BLaER1 (cell line): ENCODE data around the gene ALB.
"Not testable (repeated sequence)": the region's sequence is repeated elsewhere in the genome, so short reads cannot be mapped to it uniquely, and the experiment has no call there.

Source experiments
- H3K27ac ChIP-seq: shearing (Covaris generic); formaldehyde crosslinking; 2 replicates; pipeline ENCODE4 v1.8.1; 2022
- H3K27me3 ChIP-seq: shearing (Covaris generic); formaldehyde crosslinking; 2 replicates; pipeline ENCODE4 v1.8.1; 2022
- H3K36me3 ChIP-seq: shearing (Covaris generic); formaldehyde crosslinking; 2 replicates; pipeline ENCODE4 v1.8.1; 2022
- H3K4me1 ChIP-seq: shearing (Covaris generic); formaldehyde crosslinking; 2 replicates; pipeline ENCODE4 v1.8.1; 2022
- H3K4me2 ChIP-seq: shearing (Covaris generic); formaldehyde crosslinking; 2 replicates; pipeline ENCODE4 v1.8.1; 2022
- H3K4me3 ChIP-seq: shearing (Covaris generic); formaldehyde crosslinking; 2 replicates; pipeline ENCODE4 v1.8.1; 2022
- H3K9ac ChIP-seq: shearing (Covaris generic); formaldehyde crosslinking; 2 replicates; pipeline ENCODE4 v1.8.1; 2022
- H3K9me3 ChIP-seq: shearing (Covaris generic); formaldehyde crosslinking; 2 replicates; pipeline ENCODE4 v1.8.1; 2022
- H4K20me1 ChIP-seq: shearing (Covaris generic); formaldehyde crosslinking; 2 replicates; pipeline ENCODE4 v1.8.1; 2022
- Cebpa-rat ChIP-seq: shearing (Covaris generic); IDR thresholded peaks from 2 replicates; pipeline ENCODE4 v1.8.1; 2022

ALB gene

DNA sequence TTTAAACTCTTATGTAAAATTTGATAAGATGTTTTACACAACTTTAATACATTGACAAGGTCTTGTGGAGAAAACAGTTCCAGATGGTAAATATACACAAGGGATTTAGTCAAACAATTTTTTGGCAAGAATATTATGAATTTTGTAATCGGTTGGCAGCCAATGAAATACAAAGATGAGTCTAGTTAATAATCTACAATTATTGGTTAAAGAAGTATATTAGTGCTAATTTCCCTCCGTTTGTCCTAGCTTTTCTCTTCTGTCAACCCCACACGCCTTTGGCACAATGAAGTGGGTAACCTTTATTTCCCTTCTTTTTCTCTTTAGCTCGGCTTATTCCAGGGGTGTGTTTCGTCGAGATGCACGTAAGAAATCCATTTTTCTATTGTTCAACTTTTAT lies at the start of gene ALB:
ALB (plus strand) TSS at position 246 of the 400 bp plus-strand sequence; CDS start at position 287, 41 bp downstream.
- no peak within 1 kb of the TSS for H3K4me3 ChIP-seq
- H3K4me2 ChIP-seq: no peak within 1 kb of the TSS
- no peaks in the 10 kb centered on the region for H3K27me3 ChIP-seq
- H3K27ac ChIP-seq: no peak within 1 kb of the TSS
- no peaks in the 10 kb centered on the region for H3K4me1 ChIP-seq
- TF ChIP-seq Cebpa-rat: no peak
- H4K20me1 ChIP-seq: no peaks in the 10 kb centered on the region
- no peaks in the 10 kb centered on the region for H3K9me3 ChIP-seq
- H3K9ac ChIP-seq: no peak within 1 kb of the TSS
- H3K36me3 ChIP-seq: no peaks in the 10 kb centered on the region

DNA sequence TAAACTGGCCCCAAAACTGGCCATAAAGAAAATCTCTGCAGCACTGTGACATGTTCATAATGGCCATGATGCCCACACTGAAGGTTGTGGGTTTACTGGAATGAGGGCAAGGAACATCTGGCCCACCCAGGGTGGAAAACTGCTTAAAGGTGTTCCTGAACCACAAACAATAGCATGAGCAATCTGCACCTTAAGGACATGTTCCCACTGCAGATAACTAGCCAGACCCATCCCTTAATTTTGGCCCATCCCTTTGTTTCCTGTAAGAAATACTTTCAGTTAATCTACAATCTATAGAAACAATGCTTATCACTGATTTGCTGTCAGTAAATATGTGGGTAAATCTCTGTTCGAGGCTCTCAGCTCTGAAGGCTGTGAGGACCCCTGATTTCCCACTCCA lies 46.9 kb upstream of the ALB start:
- H3K27me3 ChIP-seq, H3K27ac ChIP-seq, H3K9ac ChIP-seq, H3K4me3 ChIP-seq, H3K36me3 ChIP-seq, H4K20me1 ChIP-seq, H3K4me2 ChIP-seq, H3K4me1 ChIP-seq: not testable (repeated sequence)
- H3K9me3 ChIP-seq: peaks cover 12% of the 10 kb centered on the region

DNA sequence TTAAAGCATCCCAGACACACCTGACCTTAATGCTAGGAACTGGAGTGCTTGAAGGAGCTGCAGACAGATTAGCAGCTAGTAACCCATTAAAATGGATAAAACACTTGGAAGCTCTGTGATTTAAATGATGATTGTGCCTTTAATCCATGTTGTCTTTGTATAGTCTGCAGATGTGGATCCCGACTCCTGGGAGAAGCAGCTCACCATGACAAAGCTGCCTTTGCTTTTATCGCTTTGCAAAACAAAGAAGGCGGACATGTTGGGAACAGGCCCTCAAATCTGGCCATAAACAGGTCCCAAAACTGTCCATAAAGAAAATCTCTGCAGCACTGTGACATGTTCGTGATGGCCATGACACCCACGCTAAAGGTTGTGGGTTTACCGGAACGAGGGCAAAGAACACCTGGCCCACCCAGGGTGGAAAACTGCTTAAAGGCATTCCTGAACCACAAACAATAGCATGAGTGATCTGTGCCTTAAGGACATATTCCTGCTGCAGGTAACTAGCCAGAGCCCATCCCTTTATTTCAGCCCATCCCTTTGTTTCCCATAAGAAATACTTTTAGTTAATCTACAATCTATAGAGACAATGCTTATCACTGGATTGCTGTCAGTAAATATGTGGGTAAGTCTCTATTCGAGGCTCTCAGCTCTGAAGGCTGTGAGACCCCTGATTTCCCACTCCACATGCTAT lies 34.4 kb upstream of the ALB start:
- not testable (repeated sequence) for H3K36me3 ChIP-seq, H3K4me2 ChIP-seq

DNA sequence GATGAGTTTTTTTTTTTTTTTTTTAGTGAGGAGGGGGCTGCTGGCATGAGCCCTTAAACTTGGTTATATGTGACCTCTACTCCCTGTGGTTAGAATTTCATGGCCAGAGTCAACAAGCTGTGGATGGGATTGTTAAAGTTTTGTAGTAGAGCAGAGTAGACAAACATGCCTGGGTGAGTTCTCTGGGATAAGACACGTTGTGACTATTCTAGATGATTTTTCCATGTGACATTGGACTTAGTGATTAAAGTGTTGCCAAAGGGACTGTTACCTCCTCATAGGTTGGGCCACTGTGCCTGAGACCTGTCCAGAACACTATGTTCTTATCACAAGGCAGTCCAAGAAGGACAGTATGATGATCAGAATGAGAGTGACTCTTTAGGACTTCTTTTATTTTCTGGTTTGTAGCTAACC lies 28.8 kb upstream of the ALB start:
- Histone ChIP-seq H3K36me3 (no peaks in the 10 kb centered on the region), H4K20me1 (no peaks in the 10 kb centered on the region), H3K27me3 (no peaks in the 10 kb centered on the region), H3K4me2 (no peak overlapping the region), H3K27ac (no peak overlapping the region), H3K9me3 (no peaks in the 10 kb centered on the region), H3K9ac (no peak overlapping the region), H3K4me3 (no peak overlapping the region), H3K4me1 (no peaks in the 10 kb centered on the region)
- TF ChIP-seq Cebpa-rat: no peak

More for the DNA sequence above, 34.4 kb upstream of the ALB start:
- H3K27me3 ChIP-seq, H3K4me1 ChIP-seq, H4K20me1 ChIP-seq, H3K27ac ChIP-seq, H3K9me3 ChIP-seq, H3K4me3 ChIP-seq, H3K9ac ChIP-seq: not testable (repeated sequence)

DNA sequence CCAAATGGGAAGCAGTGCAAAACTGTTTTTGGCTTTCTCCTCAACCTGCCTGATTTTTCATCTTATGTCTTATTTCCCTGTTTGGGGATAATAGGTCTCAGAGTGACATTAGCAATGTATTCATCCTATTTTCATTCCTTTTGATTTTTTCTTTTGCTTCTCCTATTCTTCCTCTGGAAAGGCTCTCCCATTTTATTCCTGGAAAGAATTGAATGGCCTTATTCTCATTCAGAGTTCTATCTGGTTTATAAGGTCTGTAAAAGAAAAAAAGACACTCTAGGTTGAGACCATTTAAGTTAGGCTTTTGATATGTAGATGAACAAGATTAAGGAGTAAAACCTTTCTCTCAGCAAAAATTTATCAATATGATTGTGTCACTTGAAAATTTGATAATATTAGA lies 27.8 kb upstream of the ALB start:
- Histone ChIP-seq H3K4me3 (no peak overlapping the region), H3K9ac (no peak overlapping the region), H3K9me3 (no peaks in the 10 kb centered on the region), H3K27me3 (no peaks in the 10 kb centered on the region), H3K27ac (no peak overlapping the region), H3K36me3 (no peaks in the 10 kb centered on the region), H3K4me2 (no peak overlapping the region), H3K4me1 (no peaks in the 10 kb centered on the region), H4K20me1 (no peaks in the 10 kb centered on the region)
- TF ChIP-seq Cebpa-rat: no peak

DNA sequence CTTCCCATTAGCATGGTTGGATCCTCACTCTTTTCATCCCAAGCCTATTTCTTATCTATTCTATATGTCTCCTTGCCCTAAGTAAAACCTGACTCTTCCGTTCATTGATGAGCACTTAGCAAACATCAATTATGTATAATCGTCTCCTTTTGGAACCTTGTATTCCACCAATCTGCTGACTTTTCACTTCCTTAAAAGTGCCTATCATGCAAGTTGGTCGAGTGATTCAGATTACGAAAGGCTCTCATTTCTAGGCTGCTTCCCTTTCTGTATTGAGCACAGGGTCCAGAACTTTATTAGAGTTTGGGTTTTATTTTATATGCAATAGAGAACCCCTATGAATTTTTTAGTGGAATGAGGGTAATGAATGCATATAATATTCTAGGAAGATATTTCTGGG lies 27.1 kb upstream of the ALB start:
- Histone ChIP-seq H3K27ac (no peak overlapping the region), H3K27me3 (no peaks in the 10 kb centered on the region), H3K4me3 (no peak overlapping the region), H3K9ac (no peak overlapping the region), H4K20me1 (no peaks in the 10 kb centered on the region), H3K36me3 (no peaks in the 10 kb centered on the region), H3K4me2 (no peak overlapping the region), H3K9me3 (no peaks in the 10 kb centered on the region), H3K4me1 (no peaks in the 10 kb centered on the region)
- no peak for TF ChIP-seq Cebpa-rat

DNA sequence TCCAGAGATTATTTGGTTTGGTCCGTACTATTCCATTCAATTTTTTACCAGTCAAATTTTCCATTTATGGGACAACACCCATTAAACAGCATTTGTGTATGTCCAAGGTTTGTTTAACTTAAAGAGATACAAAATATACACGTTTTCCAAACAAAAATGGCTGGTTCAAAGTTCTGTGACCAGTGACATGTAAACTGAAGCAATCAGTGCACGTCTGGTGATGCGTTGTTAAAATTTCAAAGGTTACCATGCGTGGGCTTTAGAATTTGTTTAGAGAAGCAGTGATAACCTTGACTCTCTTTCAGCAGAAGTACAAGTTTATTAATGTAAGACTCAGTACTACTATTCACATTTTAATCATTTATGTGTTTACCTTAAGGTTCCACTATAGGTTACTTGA lies 25.2 kb upstream of the ALB start:
- Histone ChIP-seq H3K9me3 (no peaks in the 10 kb centered on the region), H3K27me3 (no peaks in the 10 kb centered on the region), H3K27ac (no peak overlapping the region), H3K4me2 (no peak overlapping the region), H3K4me1 (no peaks in the 10 kb centered on the region), H4K20me1 (no peaks in the 10 kb centered on the region), H3K36me3 (no peaks in the 10 kb centered on the region), H3K4me3 (no peak overlapping the region), H3K9ac (no peak overlapping the region)
- no peak for TF ChIP-seq Cebpa-rat

DNA sequence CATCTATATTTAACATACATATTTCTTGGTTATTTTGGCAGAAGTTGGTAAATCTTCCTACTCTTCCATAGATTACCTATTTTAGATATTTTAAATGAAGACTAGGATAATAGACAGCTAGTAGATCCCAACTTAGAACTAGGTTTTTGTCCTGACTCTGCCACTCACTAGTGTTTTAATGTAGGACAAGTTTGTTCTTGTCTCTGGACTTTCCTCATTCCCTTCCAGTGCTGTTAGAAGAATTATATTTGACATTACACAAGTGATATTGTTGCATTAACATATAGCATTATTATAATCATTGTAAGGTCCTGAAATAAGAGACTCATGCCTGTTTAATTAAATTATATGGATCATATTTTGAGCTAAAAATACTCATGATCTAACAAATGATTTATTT lies 24.1 kb upstream of the ALB start:
- H3K4me1 ChIP-seq: no peaks in the 10 kb centered on the region
- H4K20me1 ChIP-seq: no peaks in the 10 kb centered on the region
- no peaks in the 10 kb centered on the region for H3K9me3 ChIP-seq
- H3K27me3 ChIP-seq: no peaks in the 10 kb centered on the region
- no peak overlapping the region for H3K9ac ChIP-seq
- H3K27ac ChIP-seq: no peak overlapping the region
- H3K36me3 ChIP-seq: no peaks in the 10 kb centered on the region
- no peak overlapping the region for H3K4me3 ChIP-seq
- H3K4me2 ChIP-seq: no peak overlapping the region
- TF ChIP-seq Cebpa-rat: no peak

DNA sequence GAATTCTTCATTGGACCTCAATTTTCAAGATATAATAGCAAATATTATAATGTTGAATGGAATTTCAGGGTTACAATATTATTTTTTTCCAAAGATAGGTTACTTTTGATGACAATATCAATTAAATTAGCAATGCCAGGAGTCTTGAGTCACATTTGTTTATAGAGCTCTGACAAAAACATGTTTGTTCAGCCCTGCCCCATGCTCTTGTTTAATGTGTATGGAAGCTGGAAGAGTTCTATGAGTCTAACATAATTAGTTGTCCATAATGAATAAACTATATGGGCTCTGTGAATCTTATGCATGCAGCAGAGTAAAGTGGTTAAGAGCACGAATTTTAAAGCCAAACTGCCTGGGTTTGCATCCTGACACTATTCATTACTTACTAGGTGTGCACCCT lies 22.9 kb upstream of the ALB start:
- Histone ChIP-seq H3K4me3 (no peak overlapping the region), H3K4me1 (no peaks in the 10 kb centered on the region), H3K9ac (no peak overlapping the region), H4K20me1 (no peaks in the 10 kb centered on the region), H3K36me3 (no peaks in the 10 kb centered on the region), H3K27me3 (no peaks in the 10 kb centered on the region), H3K27ac (no peak overlapping the region), H3K9me3 (no peaks in the 10 kb centered on the region), H3K4me2 (no peak overlapping the region)
- TF ChIP-seq Cebpa-rat: no peak

DNA sequence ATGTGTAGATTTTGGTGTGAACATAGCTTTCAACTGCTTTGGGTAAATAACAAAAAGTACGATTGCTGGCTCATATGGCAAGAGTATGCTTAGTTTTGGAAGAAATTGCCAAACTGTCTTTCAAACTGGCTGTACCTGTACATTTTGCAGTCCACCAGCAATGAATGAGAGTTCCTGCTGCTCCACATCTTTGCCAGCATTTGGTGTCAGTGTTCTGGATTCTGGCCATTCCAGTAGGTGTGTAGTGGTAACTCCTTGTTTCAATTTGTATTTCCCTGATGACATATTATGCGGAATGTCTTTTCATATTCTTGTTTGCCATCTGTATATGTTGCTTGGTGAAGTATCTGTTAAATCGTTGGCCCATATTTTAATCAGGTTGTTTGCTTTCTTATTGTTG lies 20.6 kb upstream of the ALB start:
- H3K9me3 ChIP-seq: no peaks in the 10 kb centered on the region
- H3K27ac ChIP-seq: no peak overlapping the region
- TF ChIP-seq Cebpa-rat: no peak

DNA sequence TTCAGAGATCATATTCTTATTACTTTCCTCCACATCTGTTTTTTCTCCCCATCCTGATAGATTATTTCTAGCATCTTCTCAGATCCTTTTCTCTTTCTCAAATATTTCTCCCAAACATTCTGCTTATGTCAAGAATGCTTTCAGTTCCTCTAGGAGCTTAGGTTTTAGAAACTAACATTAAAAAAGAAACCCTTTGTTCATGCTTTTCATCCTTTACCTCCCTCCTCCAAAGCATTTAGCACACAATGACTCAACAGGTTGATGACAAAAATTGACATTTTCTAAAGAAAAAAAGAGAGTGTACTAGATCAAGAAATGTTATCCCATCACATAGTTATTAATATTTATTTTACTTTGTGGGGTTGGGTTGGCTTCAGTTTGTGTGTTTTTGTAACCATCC lies 16.5 kb upstream of the ALB start:
- no peak overlapping the region for H3K9ac ChIP-seq
- H4K20me1 ChIP-seq: no peaks in the 10 kb centered on the region
- H3K27ac ChIP-seq: no peak overlapping the region
- H3K4me1 ChIP-seq: no peaks in the 10 kb centered on the region
- no peaks in the 10 kb centered on the region for H3K27me3 ChIP-seq
- no peaks in the 10 kb centered on the region for H3K36me3 ChIP-seq
- no peak overlapping the region for H3K4me3 ChIP-seq
- no peak for TF ChIP-seq Cebpa-rat
- no peaks in the 10 kb centered on the region for H3K9me3 ChIP-seq
- no peak overlapping the region for H3K4me2 ChIP-seq

More for the DNA sequence above, 20.6 kb upstream of the ALB start:
- no peak overlapping the region for H3K9ac ChIP-seq
- H3K27me3 ChIP-seq: no peaks in the 10 kb centered on the region
- H4K20me1 ChIP-seq: no peaks in the 10 kb centered on the region
- H3K4me3 ChIP-seq: no peak overlapping the region
- H3K4me1 ChIP-seq: no peaks in the 10 kb centered on the region
- H3K4me2 ChIP-seq: no peak overlapping the region
- H3K36me3 ChIP-seq: no peaks in the 10 kb centered on the region
